NCI-H774 (cell line): ENCODE results near the gene CCL3.
"Not testable (repeated sequence)": the region's sequence is repeated elsewhere in the genome, so short reads cannot be mapped to it uniquely, and the experiment has no call there.

Experiments
- DNase-seq: peaks from one replicate; lab custom pipeline; 2025; lab: John Stamatoyannopoulos, UW

Gene CCL3

DNA sequence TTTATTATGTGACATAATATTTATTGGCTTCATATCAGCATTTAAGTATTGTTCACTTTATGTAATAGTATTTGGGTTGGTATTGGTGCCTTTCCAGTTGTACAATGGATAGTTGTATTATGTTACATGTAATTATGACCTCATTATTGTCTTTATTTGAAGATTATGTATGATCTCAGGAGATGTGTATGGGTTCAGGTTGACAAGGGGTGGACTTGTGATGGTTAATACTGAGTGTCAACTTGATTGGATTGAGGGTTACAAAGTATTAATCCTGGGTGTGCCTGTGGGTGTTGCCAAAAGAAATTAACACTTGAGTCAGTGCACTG, 25.7 kb upstream of the CCL3 start:
- not testable (repeated sequence) for DNase-seq

DNA sequence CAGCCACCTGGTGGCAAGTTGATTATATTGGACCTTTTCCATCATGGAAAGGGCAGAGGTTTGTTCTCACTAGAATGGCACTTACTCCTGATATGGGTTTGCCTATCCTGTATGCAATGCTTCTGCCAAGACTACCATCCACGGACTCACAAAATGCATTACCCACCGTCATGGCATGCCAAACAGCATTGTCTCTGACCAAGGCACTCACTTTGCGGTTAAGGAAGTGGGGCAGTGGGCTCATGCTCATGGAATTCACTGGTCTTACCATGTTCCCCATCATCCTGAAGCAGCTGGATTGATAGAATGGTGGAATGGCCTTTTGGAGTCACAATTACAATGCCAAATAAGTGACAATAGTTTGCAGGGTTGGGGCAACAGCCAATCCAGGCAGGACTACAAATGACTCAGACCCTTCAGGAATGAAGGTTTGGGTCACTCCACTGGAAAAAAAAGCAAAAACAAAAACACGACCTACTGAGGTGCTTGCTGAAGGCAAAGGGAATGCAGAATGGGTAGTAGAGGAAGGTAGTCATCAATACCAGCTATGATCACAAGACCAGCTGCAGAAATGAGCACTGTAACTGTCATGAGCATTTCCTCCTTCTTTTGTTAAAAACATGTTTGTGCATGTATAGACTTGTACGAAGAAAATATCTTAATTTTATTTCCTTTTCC, 25.2 kb upstream of the CCL3 start:
- not testable (repeated sequence) for DNase-seq

DNA sequence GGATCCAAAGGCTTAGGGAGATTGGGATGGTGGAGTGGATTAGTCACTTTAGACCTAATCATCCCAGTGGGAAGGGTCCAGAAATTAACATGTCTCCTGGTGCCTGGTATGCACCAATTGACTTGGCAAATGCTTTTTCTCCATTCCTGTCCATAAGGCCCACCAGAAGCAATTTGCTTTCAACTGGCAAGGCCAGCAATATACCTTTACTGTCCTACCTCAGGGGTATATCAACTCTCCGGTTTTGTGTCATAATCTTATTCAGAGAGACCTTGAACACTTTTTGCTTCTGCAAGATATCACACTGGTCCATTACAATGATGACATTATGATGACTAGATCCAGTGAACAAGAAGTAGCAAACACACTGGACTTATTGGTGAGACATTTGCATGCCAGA, 23.2 kb upstream of the CCL3 start:
- DNase-seq: not testable (repeated sequence)

DNA sequence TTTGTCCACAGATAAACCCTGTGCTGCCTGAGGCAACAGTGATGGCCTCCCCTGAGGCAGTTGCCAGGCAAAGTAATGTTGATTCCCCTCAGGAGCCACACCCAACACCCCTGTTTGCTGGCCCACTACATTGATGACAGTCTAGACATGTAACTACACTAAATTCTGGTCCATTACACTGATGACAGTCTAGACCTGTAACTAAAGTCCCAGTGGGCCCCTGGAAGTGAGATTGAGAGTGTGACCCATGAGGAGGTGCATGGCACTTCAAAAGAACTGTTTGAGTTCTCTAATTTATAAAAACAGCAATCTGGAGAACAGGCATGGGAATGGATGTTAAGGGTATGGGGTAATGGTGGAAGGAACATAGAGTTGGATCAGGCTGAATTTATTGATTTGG, 22.6 kb upstream of the CCL3 start:
- DNase-seq: no peak

DNA sequence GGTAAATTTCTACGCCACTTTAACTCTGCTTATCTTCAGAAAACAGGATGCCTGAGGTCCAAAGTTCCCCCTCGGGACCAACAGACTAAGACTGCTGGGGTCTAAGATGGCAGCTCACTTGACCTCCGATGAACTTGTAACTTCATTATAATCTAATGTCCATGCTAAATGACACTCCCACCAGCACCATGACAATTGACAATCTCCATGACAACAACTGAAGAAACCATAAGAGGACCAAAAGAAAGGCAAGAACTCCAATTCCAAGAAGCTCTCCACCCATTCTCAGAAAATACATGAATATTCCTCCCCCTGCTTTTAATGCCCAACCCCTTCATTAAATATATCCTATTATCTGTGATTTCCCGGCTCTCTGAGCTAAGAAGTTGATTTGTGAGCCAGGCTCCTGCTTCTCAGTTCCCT, 21.1 kb upstream of the CCL3 start:
- no peak for DNase-seq

DNA sequence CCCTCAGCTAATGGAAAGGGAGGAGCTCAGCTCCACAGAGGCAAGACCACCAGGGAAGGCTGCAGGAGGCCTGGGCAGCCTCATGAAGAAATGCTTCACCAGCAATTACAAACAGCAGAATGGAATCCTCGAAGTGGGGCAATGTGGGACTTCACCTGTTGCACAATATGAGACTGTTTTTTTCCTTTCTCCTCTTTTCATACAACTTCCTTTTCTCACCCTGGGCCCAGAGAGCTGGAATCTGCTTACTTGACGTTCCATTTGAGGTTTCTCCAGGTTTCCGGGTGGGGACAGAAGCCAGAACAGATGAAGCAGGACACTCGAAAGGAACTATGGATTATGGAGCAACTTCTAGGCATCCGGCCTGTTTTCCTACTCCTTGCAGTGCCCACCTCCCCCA, 18.3 kb upstream of the CCL3 start:
- DNase-seq: not testable (repeated sequence)

DNA sequence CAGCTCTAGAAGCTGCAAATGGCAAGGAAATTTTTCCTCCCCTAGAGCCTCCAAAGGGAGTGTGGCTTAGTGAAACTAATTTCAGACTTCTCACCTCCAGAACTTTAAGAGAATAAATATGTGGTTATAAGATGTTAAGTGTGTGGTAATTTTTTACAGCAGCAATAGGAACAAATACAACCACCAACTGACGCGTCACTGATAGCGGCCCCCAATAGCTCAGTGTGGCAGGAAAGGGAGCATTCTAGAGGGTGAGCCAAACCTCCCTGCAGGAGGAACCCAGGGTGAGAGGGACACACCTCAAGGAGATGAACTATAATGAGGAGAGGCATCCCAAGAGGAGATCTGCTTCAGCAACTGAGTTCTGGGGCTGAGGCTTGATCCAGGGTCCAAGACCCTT, 17.7 kb upstream of the CCL3 start:
- DNase-seq: no peak

DNA sequence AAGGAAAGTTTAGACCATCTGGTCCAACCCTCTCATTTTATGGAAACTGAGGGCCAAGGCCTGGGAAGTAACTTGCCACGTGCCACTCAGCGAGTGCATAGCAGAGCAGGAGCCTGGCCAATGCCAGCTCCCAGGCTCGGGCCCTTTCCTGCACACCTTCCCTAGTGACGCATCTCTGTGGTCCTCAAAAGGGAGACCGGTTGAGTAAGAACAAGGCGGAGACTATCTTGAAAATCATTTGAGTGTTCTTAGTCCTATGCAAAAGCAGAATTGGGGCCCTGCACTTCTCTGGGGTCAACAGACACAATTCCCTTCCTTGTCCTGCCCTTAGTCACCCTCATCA, 16.5 kb upstream of the CCL3 start:
- no peak for DNase-seq

DNA sequence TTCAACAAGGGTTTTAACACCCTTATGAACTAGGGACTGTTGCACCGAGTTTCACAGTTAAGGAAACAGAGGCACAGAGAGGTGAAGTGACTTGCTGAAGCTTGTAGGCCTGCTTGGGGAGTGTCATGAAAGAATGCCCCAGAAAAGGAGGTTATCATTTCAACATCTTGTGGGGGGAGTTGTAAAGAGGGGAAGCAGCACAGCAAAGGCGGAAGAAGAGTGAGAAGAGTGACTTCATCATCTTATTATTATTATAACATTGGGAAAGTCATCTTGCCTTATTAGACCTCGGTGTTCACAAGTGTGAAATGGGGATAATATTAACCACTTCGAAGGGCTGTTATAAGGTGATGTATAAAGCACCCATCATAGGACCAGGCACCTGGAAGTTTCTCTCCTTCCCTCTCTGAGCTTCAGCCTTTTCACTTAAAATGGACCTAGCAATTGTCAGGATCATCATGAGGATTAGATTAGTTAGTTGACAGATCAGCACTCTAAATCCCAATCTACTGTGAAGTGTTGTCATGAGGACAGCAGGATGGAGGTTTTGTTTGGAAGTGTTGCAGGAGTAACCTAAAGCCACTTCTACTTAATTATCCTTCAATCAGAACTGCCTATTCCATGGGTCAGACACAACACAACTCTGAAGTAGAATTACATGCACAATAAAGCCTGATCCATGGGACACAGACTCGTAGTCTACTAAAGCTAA, 16.0 kb upstream of the CCL3 start:
- DNase-seq: no peak

DNA sequence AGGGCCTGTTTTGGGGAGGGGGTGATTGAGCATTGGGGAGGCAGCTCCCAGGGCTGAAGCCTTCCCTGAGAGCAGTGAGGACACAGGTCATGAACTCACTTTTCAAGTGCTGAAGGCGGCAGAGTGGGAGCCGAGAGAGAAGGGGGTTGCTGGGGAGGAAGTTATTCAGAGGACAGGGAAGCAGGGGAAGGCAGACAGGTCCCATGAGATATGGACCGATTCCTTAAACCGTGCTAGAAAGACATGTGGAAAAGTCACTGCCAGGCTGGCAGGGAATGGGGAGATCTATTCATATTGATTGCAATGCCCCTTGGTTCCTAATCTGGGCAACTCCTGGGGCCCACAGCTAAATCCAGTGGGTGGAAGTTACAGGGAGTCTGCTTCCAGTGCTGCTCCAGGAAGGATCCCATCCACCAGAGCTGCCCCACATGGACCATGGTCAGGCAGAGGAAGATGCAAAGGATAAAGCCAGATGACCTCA, 14.8 kb upstream of the CCL3 start:
- DNase-seq: no peak

DNA sequence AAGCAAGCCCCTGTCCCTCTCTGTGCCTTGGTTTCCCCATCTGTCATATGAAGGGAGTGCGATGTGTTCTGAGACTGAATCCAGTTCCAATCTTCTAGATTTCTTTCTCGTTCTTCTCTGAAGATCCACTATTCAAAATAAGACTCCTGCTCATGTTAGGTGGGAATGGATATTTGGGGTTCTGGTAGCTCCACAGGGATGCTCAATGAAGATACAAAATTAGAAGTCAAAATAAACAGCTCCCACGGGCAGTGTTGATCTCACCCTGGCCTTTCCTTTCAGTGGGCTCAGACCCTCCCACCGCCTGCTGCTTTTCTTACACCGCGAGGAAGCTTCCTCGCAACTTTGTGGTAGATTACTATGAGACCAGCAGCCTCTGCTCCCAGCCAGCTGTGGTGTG, 14.3 kb upstream of the CCL3 start:
- DNase-seq: not testable (repeated sequence)

DNA sequence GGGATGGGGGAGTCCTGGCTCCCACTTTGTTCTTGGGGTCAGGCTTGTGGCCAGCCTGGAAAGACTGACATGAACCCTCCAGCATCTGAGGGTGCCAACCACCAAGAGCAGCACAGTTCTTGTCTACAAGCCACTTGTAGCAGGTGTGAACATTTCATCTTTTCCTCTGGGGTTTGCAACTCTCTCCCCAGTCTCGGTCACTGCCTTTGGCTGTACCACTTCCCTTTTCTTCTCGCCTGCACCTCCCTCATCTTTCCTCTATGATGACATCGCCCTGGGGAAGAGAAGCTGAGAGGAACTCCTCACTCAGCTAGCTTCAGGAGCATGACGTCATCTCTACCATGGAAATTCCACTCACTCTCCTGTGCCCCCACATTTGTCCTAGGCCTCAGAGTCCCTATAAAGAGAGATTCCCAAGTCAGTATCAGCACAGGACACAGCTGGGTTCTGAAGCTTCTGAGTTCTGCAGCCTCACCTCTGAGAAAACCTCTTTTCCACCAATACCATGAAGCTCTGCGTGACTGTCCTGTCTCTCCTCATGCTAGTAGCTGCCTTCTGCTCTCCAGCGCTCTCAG, 13.5 kb upstream of the CCL3 start, which contains the start of gene CCL4:
CCL4 (plus strand) TSS at position 427 of the 575 bp plus-strand sequence; CDS start at position 506, 79 bp downstream.
- not testable (repeated sequence) for DNase-seq

DNA sequence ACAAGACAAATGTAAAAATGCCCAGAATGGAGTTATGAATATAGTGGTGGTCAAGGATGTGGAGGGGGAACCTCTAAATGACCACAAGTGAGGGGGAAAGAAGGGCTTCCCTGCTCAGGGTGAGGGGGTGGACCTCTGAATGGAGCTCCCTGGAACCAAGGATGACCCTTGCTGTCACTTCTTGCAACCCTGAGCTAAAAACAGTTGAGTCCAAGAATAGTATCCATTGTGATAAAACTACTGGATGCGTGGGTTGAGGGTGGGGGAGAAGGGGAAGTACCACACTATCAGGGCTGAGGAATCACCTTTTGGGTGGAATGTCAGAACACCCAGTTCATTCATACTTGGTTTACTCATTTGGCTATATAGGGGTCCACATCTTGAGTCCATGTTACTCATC, 9.1 kb upstream of the CCL3 start:
- not testable (repeated sequence) for DNase-seq

DNA sequence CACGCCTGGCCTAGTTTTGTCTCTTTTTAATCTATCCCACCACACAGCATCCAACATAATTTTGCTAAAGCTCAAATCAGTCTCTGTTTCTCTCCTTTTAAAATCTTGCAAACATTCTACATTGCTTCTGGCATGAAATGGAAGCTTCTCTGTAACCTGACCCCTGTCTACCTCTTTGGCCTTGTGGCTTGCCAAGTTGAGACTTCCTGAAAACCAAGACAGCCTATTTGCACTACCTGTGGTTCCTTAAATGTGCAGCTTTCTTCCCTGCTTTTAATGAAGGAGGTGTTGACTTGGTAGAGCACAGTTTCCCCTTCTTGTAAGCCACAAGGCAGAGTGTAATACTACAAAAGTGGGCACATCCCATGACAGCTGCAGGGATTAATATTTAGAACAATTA, 6.0 kb upstream of the CCL3 start:
- DNase-seq: no peak

DNA sequence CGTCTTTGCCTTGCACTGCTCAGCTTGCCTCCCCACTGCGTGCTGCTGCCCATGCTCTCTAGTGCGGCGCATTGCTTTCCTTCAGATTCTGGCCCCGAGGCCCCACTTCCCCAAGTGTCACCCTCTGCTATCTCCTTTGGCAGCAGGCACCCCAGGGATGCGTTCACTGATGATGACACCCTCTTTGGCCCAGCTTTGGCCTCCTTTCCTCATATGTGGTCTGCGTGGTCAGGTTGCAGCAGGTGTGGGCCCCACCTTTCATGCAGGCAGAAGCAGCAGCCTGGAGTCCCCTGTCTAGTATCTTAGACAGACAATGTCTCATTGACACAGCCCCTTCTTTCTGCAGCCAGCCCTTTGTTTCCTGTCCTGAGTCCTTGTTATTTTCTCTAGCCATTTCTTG, 4.8 kb upstream of the CCL3 start:
- no peak for DNase-seq

DNA sequence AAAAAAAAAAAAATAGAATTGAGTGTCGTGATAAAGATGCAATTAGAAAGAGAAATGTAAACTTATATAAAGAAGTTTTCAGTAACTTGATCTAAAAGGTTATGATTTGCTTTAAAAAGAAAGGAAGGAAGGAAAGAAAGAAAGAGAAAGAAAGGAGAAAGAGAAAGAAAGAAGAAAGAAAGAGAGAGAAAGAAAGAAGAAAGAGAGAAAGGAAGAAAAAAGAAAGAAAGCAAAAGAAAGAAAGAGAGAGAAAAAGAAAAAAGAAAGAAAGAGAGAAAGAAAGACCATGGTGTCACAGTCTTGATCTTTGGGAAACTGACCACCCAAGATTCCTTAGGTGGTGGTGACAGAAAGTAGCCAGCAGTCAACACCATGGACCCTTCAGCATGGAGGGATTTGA, 4.3 kb upstream of the CCL3 start:
- no peak for DNase-seq

DNA sequence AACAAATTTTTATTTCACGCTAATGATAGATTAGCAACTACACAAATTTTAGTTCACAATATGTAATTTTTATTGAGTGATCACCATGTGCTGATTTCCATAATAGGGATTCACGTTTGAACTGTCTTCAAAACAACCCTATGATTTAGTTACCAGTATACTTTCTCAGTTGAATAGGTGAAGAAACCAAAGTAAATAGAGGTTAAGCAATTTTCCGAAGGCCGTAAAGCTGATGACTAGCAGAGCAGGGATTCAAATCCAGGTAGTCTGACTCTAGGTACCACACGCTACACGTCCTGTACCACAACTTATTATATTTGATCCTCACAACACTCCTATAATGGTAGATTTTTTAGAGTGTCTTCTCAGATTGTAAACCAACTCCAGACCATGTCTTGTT, 2.8 kb upstream of the CCL3 start:
- DNase-seq: not testable (repeated sequence)

DNA sequence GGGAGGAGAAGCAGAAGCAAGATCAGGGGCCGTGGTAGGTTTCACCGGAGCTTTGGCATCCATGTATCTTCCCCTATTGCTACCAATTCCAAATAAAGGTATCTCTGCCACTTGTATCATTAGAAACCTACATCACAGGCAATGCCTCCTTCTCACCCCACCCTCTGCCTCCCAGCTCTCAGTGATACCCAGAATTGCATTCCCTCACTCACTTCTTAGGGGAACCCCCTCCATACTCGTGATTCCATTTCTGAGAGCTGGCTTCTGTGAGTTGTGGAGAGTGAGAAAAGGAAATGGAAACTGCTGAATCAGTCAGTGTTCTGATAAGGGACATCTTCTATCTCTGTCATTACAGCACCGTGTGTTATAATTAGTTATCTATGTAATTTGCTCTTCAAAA, 2.3 kb upstream of the CCL3 start:
- no peak for DNase-seq

DNA sequence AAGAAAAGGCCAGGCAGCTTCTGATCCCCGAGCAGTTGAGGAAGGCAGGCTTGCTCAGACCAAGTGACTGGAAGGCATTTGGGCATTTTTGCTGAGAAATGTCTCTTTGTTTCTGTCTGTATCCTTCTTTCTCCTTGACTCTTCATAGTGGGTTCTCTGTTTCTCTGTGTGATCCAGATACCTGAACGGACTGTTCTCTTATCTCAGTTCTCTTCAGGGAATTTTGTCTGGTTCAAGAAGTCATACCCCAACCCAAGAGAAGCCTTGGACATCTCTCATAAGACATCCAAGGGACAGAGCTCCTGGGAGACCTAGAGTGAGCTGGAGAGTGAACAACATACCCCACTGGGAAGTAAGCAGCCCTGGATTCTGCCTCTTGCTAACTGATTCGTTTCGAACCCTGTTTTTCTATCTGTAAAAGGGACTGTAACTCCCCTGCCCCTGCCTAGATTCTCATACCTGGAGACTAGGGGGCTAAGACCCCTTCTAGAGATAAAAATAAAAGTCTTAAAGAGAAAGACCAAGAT, 541 bp downstream of the CCL3 start:
- no peak for DNase-seq

DNA sequence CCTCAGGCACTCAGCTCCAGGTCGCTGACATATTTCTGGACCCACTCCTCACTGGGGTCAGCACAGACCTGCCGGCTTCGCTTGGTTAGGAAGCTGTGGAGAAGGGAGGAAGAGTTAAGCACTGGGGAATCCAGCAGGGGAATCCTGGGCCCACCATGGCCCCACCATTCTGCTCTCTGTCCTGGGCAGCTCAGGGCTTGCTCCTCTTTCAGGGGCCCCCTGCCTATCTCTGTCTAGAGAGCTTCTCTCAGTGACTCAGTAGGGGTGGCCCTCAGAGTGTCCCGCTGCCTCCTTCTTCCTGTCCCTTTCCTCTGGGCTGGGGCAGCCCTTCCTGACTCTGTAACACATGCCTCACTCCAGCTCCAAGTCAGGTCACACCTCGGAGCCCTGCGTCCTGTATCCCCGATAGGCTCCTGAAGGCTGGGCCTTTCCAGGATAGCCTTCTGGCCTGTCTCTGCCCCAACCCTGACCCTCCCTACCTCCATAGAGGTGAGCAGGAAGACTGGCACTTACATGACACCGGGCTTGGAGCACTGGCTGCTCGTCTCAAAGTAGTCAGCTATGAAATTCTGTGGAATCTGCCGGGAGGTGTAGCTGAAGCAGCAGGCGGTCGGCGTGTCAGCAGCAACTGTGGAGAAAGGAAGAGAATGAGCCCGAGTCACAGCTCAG, 1.1 kb downstream of the CCL3 start:
- no peak for DNase-seq

DNA sequence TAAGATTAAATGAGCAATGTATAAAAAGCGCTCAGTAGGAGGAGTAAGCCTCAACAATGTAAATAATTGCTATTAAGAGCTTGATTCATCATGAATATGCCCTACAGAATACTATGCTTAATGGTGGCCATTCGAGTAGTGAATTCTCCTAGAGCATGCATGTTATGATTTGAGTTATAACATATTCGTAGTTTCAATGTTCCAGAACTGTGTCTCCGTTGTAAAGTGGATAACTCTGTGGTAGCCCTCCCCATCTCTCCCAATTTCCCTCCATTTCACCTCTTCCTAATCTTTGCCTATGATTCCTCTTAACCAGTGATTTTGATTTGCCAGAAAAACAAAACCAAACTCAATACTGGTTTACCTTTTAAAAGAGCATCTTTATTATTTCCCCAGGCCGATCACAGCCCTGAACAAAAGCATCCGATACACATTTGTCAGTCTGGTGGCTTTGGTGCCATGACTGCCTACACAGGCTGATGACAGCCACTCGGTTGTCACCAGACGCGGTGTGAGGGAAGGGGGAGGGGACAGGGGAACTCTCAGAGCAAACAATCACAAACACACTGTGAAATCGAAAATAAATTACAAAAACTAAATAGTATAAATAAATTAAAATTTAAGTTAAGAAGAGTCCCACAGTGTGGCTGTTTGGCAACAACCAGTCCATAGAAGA, 1.9 kb downstream of the CCL3 start:
- DNase-seq: not testable (repeated sequence)

DNA sequence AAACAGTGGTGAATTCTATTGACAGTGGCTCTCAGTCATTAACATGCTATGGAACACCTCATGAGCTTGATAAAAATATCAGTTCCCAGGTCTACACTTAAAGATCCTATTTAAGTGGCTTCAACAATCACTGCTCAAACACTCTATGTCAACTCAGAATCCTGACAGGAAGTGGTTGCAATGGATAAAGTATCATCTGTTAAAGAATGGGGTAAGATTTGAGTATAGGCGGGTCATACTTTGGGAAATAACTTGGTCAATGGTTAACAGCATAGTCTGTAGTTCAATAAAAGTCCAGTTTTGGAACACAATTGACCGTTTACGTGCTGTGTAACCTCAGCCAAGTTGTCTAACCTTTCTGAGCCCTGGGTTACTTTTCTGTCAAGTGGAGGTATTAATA, 2.5 kb downstream of the CCL3 start:
- not testable (repeated sequence) for DNase-seq
